ENCODE measurements around the gene ZFP3. TPM values are rescaled to one million over a fixed set of nuclear protein-coding genes. Genes with fewer than 3 reads are reported as not detected.
"Not testable (repeated sequence)": the region's sequence is repeated elsewhere in the genome, so short reads cannot be mapped to it uniquely, and the experiment has no call there.

The ZFP3 gene
- polyA plus RNA-seq, 12 donors: 7.8 to 16.5 (median 12.3) TPM; not detected in 1

DNA sequence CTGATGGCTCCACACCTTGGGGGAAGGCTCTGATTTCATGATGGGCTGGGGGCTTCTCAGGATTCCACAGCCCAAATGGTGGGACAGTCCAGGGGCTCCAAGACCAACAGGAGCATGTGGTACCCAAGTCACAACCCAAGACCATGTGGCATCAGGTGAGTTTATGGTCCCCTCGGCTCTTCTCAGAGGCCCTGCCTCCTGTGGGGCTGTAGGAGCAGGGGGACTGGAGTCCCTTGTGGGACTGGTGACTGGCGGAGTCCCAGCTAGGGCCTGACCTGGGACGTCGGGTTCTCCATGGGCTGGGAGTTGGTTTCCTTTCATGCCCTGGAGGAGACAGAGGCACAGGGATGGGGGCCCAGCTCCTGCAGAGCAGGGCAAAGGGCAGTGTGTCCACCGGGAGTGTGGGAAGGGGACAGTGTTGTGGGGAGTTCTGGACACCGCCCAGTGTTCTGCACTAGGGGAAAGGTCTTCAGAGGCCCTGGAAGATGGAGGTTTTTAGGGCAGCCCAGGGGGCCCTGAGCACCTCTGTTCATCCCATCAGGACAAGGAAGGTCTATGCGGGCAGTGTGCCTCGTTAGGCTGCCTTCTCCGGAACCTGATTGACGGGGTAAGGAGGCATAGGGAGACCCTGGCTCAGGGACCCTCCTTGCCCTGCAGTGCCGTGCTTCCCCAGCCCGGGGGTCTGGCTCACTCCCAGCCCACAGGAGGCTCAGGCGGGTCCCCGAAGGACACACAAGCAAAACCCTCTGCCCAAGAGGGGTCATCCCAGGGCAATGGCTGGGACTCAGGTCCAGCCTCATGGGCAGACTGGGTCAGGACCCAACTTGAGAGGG lies 58.5 kb downstream of the ZFP3 start:
- not testable (repeated sequence) for DNase-seq

DNA sequence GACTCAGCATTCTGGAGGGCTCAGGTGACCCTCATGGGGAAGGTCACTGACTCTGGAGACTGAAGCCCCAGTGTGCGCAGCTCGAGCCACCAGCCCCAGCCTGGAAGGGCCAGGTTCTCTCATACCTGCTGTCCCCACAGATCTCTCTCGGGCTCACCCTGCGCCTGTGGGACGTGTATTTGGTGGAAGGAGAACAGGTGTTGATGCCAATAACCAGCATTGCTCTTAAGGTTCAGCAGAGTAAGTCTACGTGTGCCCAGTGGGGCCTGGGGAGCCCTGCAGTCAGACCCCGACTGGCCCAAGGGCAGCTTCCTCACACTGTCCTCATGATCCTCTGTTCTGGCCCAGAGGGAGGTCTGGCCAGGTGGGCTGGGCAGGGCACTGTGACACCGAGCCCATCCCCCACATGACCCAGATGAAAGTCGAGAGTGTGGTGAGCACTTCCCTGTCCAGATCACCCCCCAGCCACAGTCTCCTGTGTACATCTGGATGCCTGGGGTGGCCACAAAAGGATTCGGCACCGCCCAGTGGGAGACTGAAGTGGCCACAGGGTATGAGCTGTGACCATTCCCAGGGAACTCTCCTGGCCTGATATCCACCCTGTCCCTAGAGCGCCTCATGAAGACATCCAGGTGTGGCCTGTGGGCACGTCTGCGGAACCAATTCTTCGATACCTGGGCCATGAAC lies 59.4 kb downstream of the ZFP3 start:
- DNase-seq: not testable (repeated sequence)

GRCh38 chr17:5138198-5138544 lies 59.9 kb downstream of the ZFP3 start:
- not testable (repeated sequence) for DNase-seq

- no peak for DNase-seq
Observed at GRCh38 chr17:5138616-5139457, 60.6 kb downstream of the ZFP3 start.

GRCh38 chr17:5139458-5139732 lies 61.1 kb downstream of the ZFP3 start:
- no peak for DNase-seq

DNA sequence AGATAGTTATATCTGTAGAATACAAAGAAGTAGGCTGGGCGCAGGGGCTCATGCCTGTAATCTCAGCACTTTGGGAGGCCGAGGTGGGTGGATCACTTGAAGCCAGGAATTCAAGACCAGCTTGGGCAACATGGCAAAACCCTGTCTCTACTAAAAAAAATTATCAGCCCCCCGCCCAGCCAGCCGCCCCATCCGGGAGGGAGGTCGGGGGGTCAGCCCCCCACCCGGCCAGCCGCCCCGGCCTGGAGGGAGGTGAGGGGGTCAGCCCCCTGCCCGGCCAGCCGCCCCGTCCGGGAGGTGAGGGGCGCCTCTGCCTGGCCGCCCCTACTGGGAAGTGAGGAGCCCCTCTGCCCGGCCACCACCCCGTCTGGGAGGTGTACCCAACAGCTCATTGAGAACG lies 64.6 kb downstream of the ZFP3 start:
- not testable (repeated sequence) for DNase-seq

Other genes with a start within 250 kb of the ZFP3 start
- gene MINK1, start 245.1 kb upstream of the ZFP3 start, polyA plus RNA-seq (ENCODE audit: insufficient read length in 12 of 12): 10 to 100 TPM in 11 of 12 donors, not detected in 1; 21.5 to 61.5 (median 28.0) TPM
- 1 to 10 TPM in 8 of 12 donors, under 1 TPM in 3, not detected in 1; 0.70 to 9.2 (median 1.2) TPM for gene C17orf107, start 178.9 kb upstream of the ZFP3 start, polyA plus RNA-seq (ENCODE audit: insufficient read length in 12 of 12)
- gene CHRNE, start 175.4 kb upstream of the ZFP3 start, polyA plus RNA-seq (ENCODE audit: insufficient read length in 12 of 12): 1 to 10 TPM in 11 of 12 donors, not detected in 1; 1.1 to 5.9 (median 1.6) TPM
- gene GP1BA, start 146.2 kb upstream of the ZFP3 start, polyA plus RNA-seq (ENCODE audit: insufficient read length in 12 of 12): 1 to 10 TPM in 6 of 12 donors, under 1 TPM in 4, not detected in 2; 0.61 to 7.5 (median 1.1) TPM
- gene SLC25A11, start 138.4 kb upstream of the ZFP3 start, polyA plus RNA-seq (ENCODE audit: insufficient read length in 12 of 12): 10 to 100 TPM in 11 of 12 donors, not detected in 1; 36.3 to 58.0 (median 46.4) TPM
- gene RNF167, start 138.2 kb upstream of the ZFP3 start, polyA plus RNA-seq (ENCODE audit: insufficient read length in 12 of 12): 100 to 1,000 TPM in 1 of 12 donors, 10 to 100 TPM in 10, not detected in 1; 65.5 to 159 (median 73.9) TPM
- gene PFN1, start 129.9 kb upstream of the ZFP3 start, polyA plus RNA-seq (ENCODE audit: insufficient read length in 12 of 12): 100 to 1,000 TPM in 11 of 12 donors, not detected in 1; 260 to 767 (median 354) TPM
- 1,000 to 10,000 TPM in 10 of 12 donors, 100 to 1,000 TPM in 2; 501 to 7,271 (median 1,745) TPM for gene ENO3, start 127.3 kb upstream of the ZFP3 start, polyA plus RNA-seq (ENCODE audit: insufficient read length in 12 of 12)
- gene SPAG7, start 110.7 kb upstream of the ZFP3 start, polyA plus RNA-seq (ENCODE audit: insufficient read length in 12 of 12): 10 to 100 TPM in 11 of 12 donors, not detected in 1; 62.8 to 91.4 (median 84.4) TPM
- gene CAMTA2, start 90.8 kb upstream of the ZFP3 start, polyA plus RNA-seq (ENCODE audit: insufficient read length in 12 of 12): 10 to 100 TPM in 11 of 12 donors, not detected in 1; 13.8 to 52.0 (median 23.3) TPM
- gene INCA1, start 80.9 kb upstream of the ZFP3 start, polyA plus RNA-seq (ENCODE audit: insufficient read length in 12 of 12): 1 to 10 TPM in 10 of 12 donors, not detected in 2; 3.1 to 6.8 (median 4.7) TPM
- gene KIF1C, start 80.5 kb upstream of the ZFP3 start, polyA plus RNA-seq (ENCODE audit: insufficient read length in 12 of 12): 100 to 1,000 TPM in 5 of 12 donors, 10 to 100 TPM in 6, not detected in 1; 66.2 to 127 (median 92.7) TPM
- gene SLC52A1, start 43.0 kb upstream of the ZFP3 start, polyA plus RNA-seq (ENCODE audit: insufficient read length in 12 of 12): under 1 TPM in 9 of 12 donors, not detected in 3; 0.05 to 0.45 (median 0.20) TPM
- gene ZNF232, start 33.4 kb downstream of the ZFP3 start, polyA plus RNA-seq (ENCODE audit: insufficient read length in 12 of 12): 10 to 100 TPM in 10 of 12 donors, 1 to 10 TPM in 1, not detected in 1; 9.3 to 34.2 (median 11.8) TPM
- 10 to 100 TPM in 8 of 12 donors, 1 to 10 TPM in 3, not detected in 1; 5.7 to 36.2 (median 21.3) TPM for gene USP6, start 37.6 kb downstream of the ZFP3 start, polyA plus RNA-seq (ENCODE audit: insufficient read length in 12 of 12)
- gene ZNF594, start 113.4 kb downstream of the ZFP3 start, polyA plus RNA-seq (ENCODE audit: insufficient read length in 12 of 12): 10 to 100 TPM in 7 of 12 donors, 1 to 10 TPM in 4, not detected in 1; 9.2 to 16.3 (median 11.6) TPM
- gene SCIMP, start 156.4 kb downstream of the ZFP3 start, polyA plus RNA-seq (ENCODE audit: insufficient read length in 12 of 12): 1 to 10 TPM in 7 of 12 donors, under 1 TPM in 3, not detected in 2; 0.66 to 2.9 (median 1.4) TPM
- 10 to 100 TPM in 11 of 12 donors, not detected in 1; 52.4 to 90.8 (median 58.3) TPM for gene RABEP1, start 203.8 kb downstream of the ZFP3 start, polyA plus RNA-seq (ENCODE audit: insufficient read length in 12 of 12)

Data from muscle of arm (tissue), 12 donors.